GM13977 (cell line): Measurements from ENCODE around the gene CHL1.

Experiments used
- DNase-seq: peaks from one replicate; pipeline ENCODE4 v3.0.0; 2012; ENCODE audit warnings: low spot score
- in situ Hi-C: fragments of 300-500 bp; cut with MboI; formaldehyde crosslinking; loops from one replicate; pipeline ENCODE4 v1.12.0; 2022; ENCODE audit warnings: low sequenced_read_pairs, low pct_unique_long_range_greater_than_20kb, mixed read lengths, inconsistent platforms; ENCODE audit not compliant: unreplicated experiment
- TF ChIP-seq, protein P1 (sequence below): IDR thresholded peaks from 2 replicates; pipeline ENCODE4 v1.5.1; 2012; ENCODE audit warnings: mild to moderate bottlenecking, control low read depth; ENCODE audit not compliant: insufficient read depth; ENCODE audit errors: extremely low read depth, missing control alignments

Gene CHL1

DNA sequence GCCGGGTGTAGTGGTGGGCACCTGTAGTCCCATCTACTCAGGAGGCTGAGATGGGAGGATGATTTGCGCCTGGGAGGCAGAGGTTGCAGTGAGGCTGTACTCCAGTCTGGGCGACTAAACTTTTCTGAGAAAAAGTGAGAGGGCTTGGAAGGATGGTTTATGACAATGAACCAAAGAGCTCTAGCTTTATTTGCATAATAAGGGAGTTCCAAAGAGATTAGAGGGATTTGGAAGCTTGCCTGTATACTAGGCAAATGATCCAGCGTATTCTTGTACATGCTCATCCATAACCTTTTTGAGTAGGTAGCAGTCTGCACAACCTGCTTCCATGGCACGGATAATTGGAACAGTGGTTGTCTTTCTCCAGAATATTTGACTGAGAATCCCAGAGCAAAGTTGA is 251.1 kb downstream of the CHL1 start:
- TF ChIP-seq, protein P1, sequence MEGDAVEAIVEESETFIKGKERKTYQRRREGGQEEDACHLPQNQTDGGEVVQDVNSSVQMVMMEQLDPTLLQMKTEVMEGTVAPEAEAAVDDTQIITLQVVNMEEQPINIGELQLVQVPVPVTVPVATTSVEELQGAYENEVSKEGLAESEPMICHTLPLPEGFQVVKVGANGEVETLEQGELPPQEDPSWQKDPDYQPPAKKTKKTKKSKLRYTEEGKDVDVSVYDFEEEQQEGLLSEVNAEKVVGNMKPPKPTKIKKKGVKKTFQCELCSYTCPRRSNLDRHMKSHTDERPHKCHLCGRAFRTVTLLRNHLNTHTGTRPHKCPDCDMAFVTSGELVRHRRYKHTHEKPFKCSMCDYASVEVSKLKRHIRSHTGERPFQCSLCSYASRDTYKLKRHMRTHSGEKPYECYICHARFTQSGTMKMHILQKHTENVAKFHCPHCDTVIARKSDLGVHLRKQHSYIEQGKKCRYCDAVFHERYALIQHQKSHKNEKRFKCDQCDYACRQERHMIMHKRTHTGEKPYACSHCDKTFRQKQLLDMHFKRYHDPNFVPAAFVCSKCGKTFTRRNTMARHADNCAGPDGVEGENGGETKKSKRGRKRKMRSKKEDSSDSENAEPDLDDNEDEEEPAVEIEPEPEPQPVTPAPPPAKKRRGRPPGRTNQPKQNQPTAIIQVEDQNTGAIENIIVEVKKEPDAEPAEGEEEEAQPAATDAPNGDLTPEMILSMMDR: no peak
- no peak for DNase-seq
- in situ Hi-C loops: no loop called here

- in situ Hi-C loops: no loop called here
- TF ChIP-seq, protein P1: no peak
- DNase-seq: no peak
These were observed 253.1 kb downstream of the CHL1 start for GRCh38 chr3:449711-450110.

DNA sequence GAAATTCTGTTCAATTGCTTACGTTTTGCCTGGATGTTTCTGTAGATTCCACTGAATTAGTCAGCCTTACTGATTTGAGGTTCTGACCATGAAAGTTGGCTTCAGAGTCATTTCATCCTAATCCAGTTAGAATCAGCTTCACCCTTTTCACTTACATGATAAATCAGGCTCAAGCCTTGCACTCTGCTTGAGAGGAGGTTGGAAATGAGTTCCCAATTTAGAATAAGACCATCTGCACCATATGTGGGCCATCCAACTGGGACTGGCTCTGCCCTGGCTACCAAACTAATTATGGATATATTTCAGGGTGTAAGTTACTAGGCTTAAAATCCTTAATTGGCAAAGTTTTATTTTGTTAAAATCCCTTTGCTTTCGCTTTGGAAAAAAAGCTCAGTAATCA is 255.7 kb downstream of the CHL1 start:
- in situ Hi-C loops: no loop called here
- TF ChIP-seq, protein P1: no peak
- DNase-seq: no peak

DNA sequence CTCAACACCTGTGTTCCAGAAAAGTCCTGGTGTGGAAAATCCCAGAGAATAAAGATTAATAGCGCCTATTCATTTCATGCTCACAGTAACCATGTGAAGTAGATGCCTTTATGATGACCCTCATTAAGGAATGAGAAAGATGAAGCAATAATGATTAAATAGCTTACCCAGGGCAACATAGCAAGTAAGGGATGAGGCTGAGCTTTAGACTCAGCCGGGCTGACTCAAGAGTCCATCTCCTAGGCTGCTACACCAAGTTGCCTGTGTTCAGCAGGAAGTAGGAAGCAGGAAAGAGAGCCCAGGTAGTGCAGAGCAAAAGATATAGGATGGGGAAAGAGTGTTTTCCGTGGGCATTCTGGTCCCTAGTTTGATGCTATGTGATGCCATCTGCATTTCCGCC is 256.5 kb downstream of the CHL1 start:
- TF ChIP-seq, protein P1: no peak
- in situ Hi-C loops: no loop called here
- DNase-seq: no peak

DNA sequence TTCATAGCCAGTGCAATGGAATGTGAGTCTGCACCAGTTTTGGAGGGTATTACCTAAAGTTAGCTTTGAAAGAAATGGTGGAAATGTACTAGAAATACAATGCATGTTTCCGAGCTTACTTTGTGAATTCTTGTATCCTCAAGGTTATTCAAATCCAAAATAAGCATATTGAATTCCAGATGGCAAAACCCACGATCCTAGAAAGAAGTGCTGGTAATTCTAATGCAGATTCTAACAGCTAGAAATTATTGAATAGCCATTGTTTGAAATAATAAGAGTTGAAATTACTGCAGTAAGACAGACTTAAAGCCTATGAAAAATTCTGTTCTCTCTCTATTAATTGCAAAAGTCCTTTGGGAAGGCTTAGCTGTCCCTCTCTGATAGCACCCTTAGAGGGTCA is 258.4 kb downstream of the CHL1 start:
- DNase-seq: no peak
- in situ Hi-C loops: no loop called here
- TF ChIP-seq, protein P1: no peak

GRCh38 chr3:458124-458523 is 261.6 kb downstream of the CHL1 start:
- TF ChIP-seq, protein P1: no peak
- no peak for DNase-seq
- in situ Hi-C loops: no loop called here
